Kidney capillary endothelial cell (primary cell): ENCODE measurements around the gene ACSF3.

ENCODE experiments used
- DNase-seq: peaks from one replicate; pipeline ENCODE4 v3.0.0-alpha.2; 2018; ENCODE audit warnings: low spot score

The ACSF3 gene

GRCh38 chr16:89112377-89113151, 18.9 kb downstream of the ACSF3 start:
- no peak for DNase-seq

- DNase-seq = no peak
These were observed 19.5 kb downstream of the ACSF3 start for GRCh38 chr16:89113152-89113547.

- DNase-seq = no peak
These were observed 20.0 kb downstream of the ACSF3 start for GRCh38 chr16:89113661-89114060.

GRCh38 chr16:89114159-89114981, 20.7 kb downstream of the ACSF3 start:
- no peak for DNase-seq

GRCh38 chr16:89115216-89115861, 21.7 kb downstream of the ACSF3 start:
- DNase-seq = no peak

- DNase-seq = no peak
These were observed 22.9 kb downstream of the ACSF3 start for GRCh38 chr16:89116341-89117226.

GRCh38 chr16:89117227-89117974, 23.7 kb downstream of the ACSF3 start:
- DNase-seq = no peak

GRCh38 chr16:89117975-89118289, 24.3 kb downstream of the ACSF3 start:
- no peak for DNase-seq

GRCh38 chr16:89118361-89119165, 24.9 kb downstream of the ACSF3 start:
- no peak for DNase-seq

GRCh38 chr16:89119166-89119621, 25.5 kb downstream of the ACSF3 start:
- DNase-seq = no peak

GRCh38 chr16:89119661-89120141, 26.0 kb downstream of the ACSF3 start:
- DNase-seq = no peak

GRCh38 chr16:89120281-89120680, 26.6 kb downstream of the ACSF3 start:
- DNase-seq = no peak

- no peak for DNase-seq
These were observed 27.3 kb downstream of the ACSF3 start for GRCh38 chr16:89120921-89121351.

- DNase-seq = no peak
These were observed 28.2 kb downstream of the ACSF3 start for GRCh38 chr16:89121691-89122321.

GRCh38 chr16:89122322-89122851, 28.7 kb downstream of the ACSF3 start:
- no peak for DNase-seq

GRCh38 chr16:89123001-89123830, 29.6 kb downstream of the ACSF3 start:
- no peak for DNase-seq

GRCh38 chr16:89123831-89124100, 30.1 kb downstream of the ACSF3 start:
- DNase-seq = no peak

- no peak for DNase-seq
These were observed 35.7 kb downstream of the ACSF3 start for GRCh38 chr16:89129378-89129777.

GRCh38 chr16:89130448-89130847, 36.8 kb downstream of the ACSF3 start:
- DNase-seq = no peak
